Stimulated activated CD8-positive, alpha-beta memory T cell treated with anti-CD3 and anti-CD28 coated beads, Interleukin-7, amount 100 ng/mL, for 48 hours (primary cell): ENCODE data around the gene GYPC.
"Not testable (repeated sequence)": the region's sequence is repeated elsewhere in the genome, so short reads cannot be mapped to it uniquely, and the experiment has no call there.

ENCODE experiments used
- DNase-seq, 2 donors: peaks; one replicate each; pipeline ENCODE4 v3.0.0-alpha.2; 2020; ENCODE audit warnings: low read depth in 1 of 2; ENCODE audit errors: extremely low read depth in 1 of 2

GYPC gene

GRCh38 chr2:126696644-126697520, 40.9 kb downstream of the GYPC start:
- DNase-seq = no peak

DNA sequence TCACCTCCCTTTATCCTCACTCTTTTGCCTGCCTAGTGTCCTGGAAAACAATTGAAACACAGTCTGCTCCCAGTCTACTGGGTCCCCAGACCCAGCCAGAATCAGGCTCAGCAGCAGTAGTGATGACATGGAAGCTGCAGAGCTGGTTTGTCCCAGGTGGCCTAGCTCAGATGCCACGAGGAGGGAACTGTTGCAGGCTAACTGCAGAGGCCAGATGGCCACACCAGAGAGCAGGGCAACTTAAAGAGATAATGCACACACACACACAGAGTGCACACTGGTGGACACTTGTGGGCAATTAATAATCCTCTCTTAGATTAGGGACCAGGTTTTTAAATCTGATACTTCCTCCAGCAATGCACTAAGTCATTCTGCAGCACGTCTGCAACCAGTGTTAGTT, 42.4 kb downstream of the GYPC start:
- DNase-seq = no peak

DNA sequence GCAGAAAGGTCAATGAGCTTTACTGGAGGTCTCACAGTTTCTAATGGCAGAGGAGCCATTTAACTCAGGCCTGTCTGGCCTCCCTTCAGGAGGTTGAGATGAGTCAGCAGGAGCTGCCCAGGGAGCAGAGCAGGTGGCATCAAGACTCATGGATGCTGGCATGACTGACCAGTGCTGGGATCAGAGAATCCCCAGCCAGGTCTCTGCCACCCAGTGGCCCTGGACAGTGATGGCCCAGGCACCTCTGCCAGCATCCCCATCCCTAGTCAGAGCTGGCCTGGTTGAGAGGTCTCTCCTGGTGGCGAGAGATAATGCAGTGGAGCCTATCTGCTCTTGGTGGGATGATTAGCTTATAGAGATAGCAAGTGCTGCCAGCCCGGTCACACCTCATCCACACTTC, 43.1 kb downstream of the GYPC start:
- DNase-seq = no peak

GRCh38 chr2:126699716-126700581, 44.0 kb downstream of the GYPC start:
- no peak for DNase-seq

GRCh38 chr2:126700677-126701076, 44.7 kb downstream of the GYPC start:
- DNase-seq = no peak

DNA sequence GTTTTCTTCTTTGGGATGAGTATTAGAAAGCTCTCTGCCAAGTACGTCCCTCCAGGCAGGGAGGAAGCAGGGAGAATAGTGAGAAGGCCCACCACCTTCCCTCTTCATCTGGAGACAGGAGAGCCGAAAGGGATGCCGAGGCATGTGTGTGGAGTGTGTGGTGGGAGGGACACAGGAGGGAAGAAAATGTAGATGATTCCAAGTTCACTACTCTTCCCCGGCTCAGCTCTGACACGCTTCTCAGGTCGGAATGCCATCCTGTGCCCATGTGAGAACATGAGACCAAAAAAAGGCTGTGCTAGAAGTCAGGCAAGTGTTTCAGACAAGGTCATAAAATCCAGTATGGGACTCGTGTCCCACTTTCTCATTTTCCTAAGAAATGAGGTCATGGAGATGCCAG, 47.4 kb downstream of the GYPC start:
- no peak for DNase-seq

GRCh38 chr2:126704434-126705160, 48.6 kb downstream of the GYPC start:
- no peak for DNase-seq

DNA sequence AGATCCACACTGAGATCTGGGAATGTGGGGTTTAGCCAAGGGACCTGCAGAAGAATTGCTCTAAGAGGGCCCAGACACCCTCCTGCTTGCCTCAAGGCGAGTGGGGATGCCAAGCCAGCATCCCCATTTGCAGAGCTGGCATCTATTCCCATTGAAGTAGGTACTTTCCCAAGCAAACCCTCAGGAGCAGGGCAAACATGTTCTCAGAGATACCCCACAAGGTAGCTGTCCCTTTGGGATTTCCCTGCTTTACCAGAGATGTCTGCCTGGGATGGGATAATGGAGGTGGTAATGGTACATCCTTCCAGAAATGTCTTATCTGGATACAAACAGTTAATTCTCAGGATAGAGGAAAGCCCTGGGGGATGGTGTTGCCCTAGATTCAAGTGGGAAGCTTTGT, 51.2 kb downstream of the GYPC start:
- DNase-seq = no peak

DNA sequence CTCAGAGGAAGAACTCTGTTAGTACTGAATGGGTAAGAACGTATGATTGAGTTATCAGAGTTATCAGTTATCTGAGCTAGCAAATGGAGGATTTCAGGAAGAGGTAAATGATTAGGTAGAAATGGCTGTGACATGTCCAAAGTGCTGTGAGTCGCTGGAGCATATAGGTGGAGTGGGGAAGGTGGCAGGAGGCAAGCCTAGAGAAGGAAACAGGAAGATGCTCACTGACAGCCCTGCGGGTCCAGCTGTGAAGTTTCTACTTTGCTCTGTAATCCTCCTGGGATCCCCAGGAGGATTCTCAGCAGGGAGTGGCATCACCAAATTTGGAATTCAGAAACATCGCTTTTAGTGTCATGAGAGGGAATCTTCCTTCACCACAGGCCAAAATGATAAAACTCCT, 52.0 kb downstream of the GYPC start:
- DNase-seq = no peak

DNA sequence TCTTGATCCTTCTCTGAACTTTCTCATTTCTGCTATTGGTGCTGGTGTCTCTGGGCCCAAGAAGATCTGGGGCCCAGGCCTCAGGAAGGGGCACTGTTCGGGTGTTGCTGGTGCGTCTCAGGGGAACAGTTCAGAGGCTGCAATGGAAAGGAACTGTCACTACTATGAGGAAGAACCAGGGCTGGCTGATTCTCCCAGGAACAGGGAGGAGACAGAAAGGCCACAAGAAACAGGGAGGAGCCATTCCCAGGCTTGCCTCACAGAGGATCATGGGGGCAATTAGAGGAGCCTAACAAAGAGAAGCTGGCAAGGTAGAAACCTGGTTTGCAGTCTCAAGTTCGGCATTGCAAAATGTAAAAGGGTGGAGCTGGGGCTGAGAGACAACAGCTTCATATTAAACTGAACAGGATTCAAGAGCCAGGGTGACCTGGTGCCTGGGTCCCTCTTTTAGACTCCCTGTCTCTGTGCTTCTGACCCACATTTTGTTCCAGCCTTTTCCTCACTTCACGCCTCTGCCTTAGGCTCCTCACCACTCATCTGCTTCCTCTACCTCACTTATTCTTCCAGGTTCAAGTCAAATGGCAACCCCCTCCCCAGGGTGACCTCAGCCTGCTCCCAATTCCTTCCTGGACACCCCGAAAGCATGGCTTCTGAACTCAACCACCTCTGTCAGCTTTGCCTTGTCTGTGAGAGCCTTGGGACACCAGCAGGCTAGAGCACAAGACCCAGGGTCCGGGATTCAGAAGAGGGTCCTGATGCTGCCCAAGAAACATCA, 58.4 kb downstream of the GYPC start:
- DNase-seq = no peak

- DNase-seq = no peak
Observed at GRCh38 chr2:126715111-126715510, 59.2 kb downstream of the GYPC start.

- DNase-seq = no peak
Observed at GRCh38 chr2:126715576-126716406, 59.8 kb downstream of the GYPC start.

DNA sequence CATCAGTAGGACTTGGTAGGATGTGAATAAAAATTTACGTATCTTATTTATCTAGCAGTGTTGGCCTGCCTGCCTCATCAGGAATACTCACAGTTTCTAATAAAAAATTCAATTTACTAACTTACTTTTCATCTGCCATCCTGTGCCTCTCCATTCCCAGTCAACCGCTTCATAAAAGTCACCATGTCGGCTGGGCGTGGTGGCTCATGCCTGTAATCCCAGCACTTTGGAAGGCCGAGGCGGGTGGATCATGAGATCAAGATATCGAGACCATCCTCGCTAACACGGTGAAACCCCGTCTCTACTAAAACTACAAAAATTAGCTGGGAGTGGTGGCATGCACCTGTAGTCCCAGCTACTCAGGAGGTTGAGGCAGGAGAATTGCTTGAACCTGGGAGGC, 61.3 kb downstream of the GYPC start:
- DNase-seq = not testable (repeated sequence)

DNA sequence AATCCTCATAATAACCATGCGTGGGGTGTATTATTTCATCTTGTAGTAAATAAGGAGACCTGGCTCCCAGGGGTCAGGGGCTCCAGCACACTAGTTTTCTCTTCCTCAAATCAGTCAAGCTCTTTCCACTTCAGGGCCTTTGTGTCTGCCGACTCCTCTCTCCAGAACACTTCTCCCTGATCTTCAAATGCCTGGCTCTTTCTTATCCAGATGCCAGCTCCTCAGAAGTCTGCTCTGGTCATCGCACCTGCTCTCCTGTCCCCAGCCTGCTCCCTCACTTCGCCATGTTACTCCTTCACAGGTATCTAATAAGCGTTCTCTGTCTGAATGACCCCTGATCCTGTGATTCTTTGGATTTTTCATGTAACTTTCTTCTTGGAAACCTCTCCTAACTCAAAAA, 62.0 kb downstream of the GYPC start:
- DNase-seq = no peak

DNA sequence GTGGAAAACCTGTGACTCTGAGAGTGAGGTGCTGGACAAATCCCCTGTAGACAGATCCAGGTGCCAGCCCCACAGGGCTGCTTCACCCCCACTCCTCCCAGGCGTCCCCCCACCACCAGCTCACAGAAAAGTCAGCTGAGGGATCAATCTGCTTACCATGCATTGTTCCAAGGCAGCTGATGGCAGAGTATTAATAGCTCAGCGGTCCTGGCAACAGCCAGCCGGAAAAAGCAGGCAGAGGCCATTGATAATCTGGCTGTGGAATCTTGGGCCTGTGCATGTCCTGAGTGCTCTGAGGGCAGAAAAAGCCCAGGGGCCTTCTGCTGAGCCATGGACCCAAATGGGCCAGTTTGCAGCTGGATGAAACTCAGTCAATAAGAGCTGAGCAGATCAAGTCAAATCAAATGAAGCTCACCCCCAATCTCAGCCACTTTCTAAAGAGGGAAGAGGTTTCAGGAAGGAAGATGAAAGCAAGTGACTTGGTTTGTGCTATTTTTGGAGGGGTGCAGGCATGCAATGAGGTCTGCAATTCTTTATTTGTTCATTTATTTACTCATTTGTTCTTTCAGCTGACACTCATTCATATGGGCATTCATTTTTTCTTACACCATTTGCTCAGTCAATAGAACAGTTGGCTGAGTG, 63.4 kb downstream of the GYPC start:
- no peak for DNase-seq

DNA sequence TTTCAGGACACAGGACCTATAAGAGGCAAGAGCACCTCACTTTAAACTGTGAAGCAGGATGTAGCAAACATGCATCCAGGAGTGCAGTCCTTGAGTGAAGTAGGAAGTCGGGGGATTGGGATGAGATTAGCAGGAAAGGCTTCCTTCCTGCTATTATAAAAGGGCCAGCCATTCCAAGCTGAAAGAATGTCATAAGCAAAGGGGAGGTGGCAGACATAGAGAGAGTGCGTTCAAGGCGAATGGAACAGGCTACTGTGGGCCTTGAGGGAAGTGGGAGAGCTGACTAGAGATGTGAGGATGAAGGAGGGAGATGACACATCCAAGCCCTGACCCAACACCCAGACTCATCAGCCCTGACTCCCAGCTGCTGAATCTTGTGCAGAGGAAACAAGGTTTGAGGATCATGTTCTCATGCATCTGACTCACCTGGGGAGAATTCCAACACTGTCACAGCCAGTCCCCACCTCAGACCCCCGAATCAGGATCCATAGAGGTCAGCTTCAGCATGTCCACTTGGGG, 63.9 kb downstream of the GYPC start:
- no peak for DNase-seq

GRCh38 chr2:126720638-126721037, 64.7 kb downstream of the GYPC start:
- no peak for DNase-seq

DNA sequence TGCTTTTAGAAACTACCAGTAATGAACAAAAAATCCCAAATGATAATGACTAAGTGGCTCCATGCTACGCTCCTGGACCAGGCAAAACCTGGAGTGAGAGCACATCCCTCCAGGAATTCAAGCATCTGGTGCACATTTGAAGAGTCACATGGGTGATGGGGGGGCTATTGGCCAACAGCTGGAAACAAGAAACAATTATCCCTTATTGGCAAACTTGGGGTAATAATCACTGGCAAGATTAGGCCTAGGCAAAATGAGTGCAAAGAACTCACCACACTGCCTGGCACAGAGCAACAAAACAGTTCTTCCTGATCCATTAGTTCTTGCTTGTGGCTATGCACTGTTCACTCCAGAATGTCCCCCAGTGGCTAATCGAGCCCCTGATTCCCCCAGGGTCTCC, 66.1 kb downstream of the GYPC start:
- no peak for DNase-seq

DNA sequence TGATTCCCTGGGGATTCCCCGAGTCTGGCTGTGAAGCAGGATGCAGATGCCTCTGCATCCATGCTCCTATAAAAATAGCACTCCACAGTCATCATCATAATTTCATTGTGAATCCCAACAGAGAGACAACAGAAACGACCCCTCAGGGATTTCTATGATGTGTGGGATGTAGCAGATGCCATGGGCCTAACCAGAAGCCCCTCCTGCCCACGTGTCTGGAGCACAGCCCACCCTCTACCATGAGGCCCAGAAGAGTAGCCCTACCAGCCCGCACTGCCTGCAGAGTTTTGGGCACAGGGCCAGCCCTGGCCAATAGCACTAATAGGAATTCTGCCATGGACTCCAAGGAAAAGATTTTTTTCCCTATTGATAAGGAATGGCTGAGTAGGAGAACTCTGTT, 66.6 kb downstream of the GYPC start:
- DNase-seq = no peak
